Liver (tissue), 9 donors: ENCODE data around the gene LAMB1. TPM values are rescaled to one million over a fixed set of nuclear protein-coding genes. Genes with fewer than 3 reads are reported as not detected.

ENCODE experiments used
- DNase-seq: peaks from one replicate; pipeline ENCODE4 v3.0.0-alpha.2; 2017; ENCODE audit warnings: low spot score
- H3K27ac ChIP-seq, 2 donors: one replicate each; pipeline ENCODE4 v1.7.0; 2013; ENCODE audit warnings: inconsistent platforms in 2 of 2, low read length in 2 of 2, control low read depth in 1 of 2, low read depth in 1 of 2, mild to moderate bottlenecking in 1 of 2
- H3K27me3 ChIP-seq, 4 donors: one replicate each; pipeline versions ENCODE4 v1.6.1 to v1.7.0; 2013; ENCODE audit warnings: low read length in 3 of 4, inconsistent platforms in 1 of 4, mild to moderate bottlenecking in 1 of 4, moderate library complexity in 1 of 4; ENCODE audit not compliant: control insufficient read depth in 4 of 4, insufficient read depth in 4 of 4
- H3K36me3 ChIP-seq, 4 donors: one replicate each; pipeline versions ENCODE4 v1.6.1 to v1.7.0; 2013; ENCODE audit warnings: low read length in 3 of 4, mild to moderate bottlenecking in 3 of 4, low read depth in 1 of 4, moderate library complexity in 1 of 4; ENCODE audit not compliant: control insufficient read depth in 4 of 4, insufficient read depth in 3 of 4
- H3K4me1 ChIP-seq, 4 donors: one replicate each; pipeline versions ENCODE4 v1.6.1 to v1.7.0; 2013; ENCODE audit warnings: low read length in 3 of 4, mild to moderate bottlenecking in 3 of 4, moderate library complexity in 1 of 4; ENCODE audit not compliant: control insufficient read depth in 4 of 4, insufficient read depth in 4 of 4
- H3K4me3 ChIP-seq, 3 donors: one replicate each; pipeline versions ENCODE4 v1.6.1 to v1.7.0; 2013; ENCODE audit warnings: low read length in 3 of 3, control low read depth in 1 of 3, low read depth in 1 of 3, mild to moderate bottlenecking in 1 of 3
- H3K9ac ChIP-seq, 2 donors: one replicate each; pipeline ENCODE4 v1.7.0; 2013; ENCODE audit warnings: low read length in 2 of 2, mild to moderate bottlenecking in 2 of 2, moderate library complexity in 2 of 2, control low read depth in 1 of 2, low read depth in 1 of 2
- H3K9me3 ChIP-seq, 4 donors: one replicate each; pipeline versions ENCODE4 v1.6.1 to v1.7.0; 2013; ENCODE audit warnings: low read length in 3 of 4; ENCODE audit not compliant: control insufficient read depth in 4 of 4
- EGR1 ChIP-seq, 2 donors: IDR thresholded peaks; 2 replicates each; pipeline ENCODE4 v1.6.1; 2016 to 2018; ENCODE audit warnings: antibody characterized with exemption in 2 of 2, low read depth in 2 of 2
- FOXA1 ChIP-seq: IDR thresholded peaks from 2 replicates; pipeline ENCODE4 v1.6.1; 2016; ENCODE audit warnings: antibody characterized with exemption
- FOXA2 ChIP-seq: IDR thresholded peaks from 2 replicates; pipeline ENCODE4 v1.6.1; 2016; ENCODE audit warnings: antibody characterized with exemption
- GABPA ChIP-seq, 2 donors: IDR thresholded peaks in 1 of 2; conservative IDR thresholded peaks in 1 of 2; 2 replicates each; pipeline ENCODE4 v1.6.1; 2016; ENCODE audit warnings: antibody characterized with exemption in 2 of 2, mild to moderate bottlenecking in 1 of 2, moderate library complexity in 1 of 2
- HNF4G ChIP-seq: IDR thresholded peaks from 2 replicates; pipeline ENCODE4 v1.6.1; 2016; ENCODE audit warnings: antibody characterized with exemption
- JUND ChIP-seq, 2 donors: IDR thresholded peaks; 2 replicates each; pipeline ENCODE4 v1.6.1; 2016; ENCODE audit warnings: antibody characterized with exemption in 2 of 2
- NR2F2 ChIP-seq: IDR thresholded peaks from 2 replicates; pipeline ENCODE4 v1.6.1; 2016; ENCODE audit warnings: antibody characterized with exemption
- RAD21 ChIP-seq, 2 donors: IDR thresholded peaks; 2 replicates each; pipeline ENCODE4 v1.6.1; 2016; ENCODE audit warnings: antibody characterized with exemption in 2 of 2, mild to moderate bottlenecking in 2 of 2
- RXRA ChIP-seq, 2 donors: IDR thresholded peaks; 2 replicates each; pipeline ENCODE4 v1.6.1; 2017 to 2018; ENCODE audit warnings: antibody characterized with exemption in 2 of 2, mild to moderate bottlenecking in 1 of 2
- SP1 ChIP-seq: IDR thresholded peaks from 2 replicates; pipeline ENCODE4 v1.6.1; 2018; ENCODE audit warnings: antibody characterized with exemption, mild to moderate bottlenecking
- TAF1 ChIP-seq: conservative IDR thresholded peaks from 2 replicates; pipeline ENCODE4 v1.6.1; 2016; ENCODE audit warnings: antibody characterized with exemption, mild to moderate bottlenecking
- WGBS: extraction: QIAGEN DNeasy Blood & Tissue Kit; methylation state at CpG from one replicate; pipeline ENCODE4 v1.1.7; 2013; 5-methylcytosine and 5-hydroxymethylcytosine counted together
- polyA plus RNA-seq, 2 donors: library from polyadenylated mRNA; stranded (reverse) in 1 of 2; unstranded in 1 of 2; fragments of 200-250 nt in 1 of 2; fragments of >200 nt in 1 of 2; fragmentation: Nextera tagmentation in 1 of 2; extraction: Ambion mirVana in 1 of 2; gene quantifications; one replicate each; pipeline versions ENCODE4 v1.2.1 to v1.2.3, GENCODE V29; 2013 to 2015
- total RNA-seq, 2 donors: library from RNA; depleted of rRNA; stranded (reverse); fragments of >200 nt; gene quantifications; one replicate each; pipeline ENCODE4 v1.2.3, GENCODE V29; 2014
- TF ChIP-seq, protein P1 (sequence below): IDR thresholded peaks from 2 replicates; pipeline ENCODE4 v1.6.1; 2016; ENCODE audit warnings: antibody characterized with exemption
- TF ChIP-seq, protein P2 (sequence below): IDR thresholded peaks from 2 replicates; pipeline ENCODE4 v1.6.1; 2016; ENCODE audit warnings: antibody characterized with exemption, mild to moderate bottlenecking
- TF ChIP-seq, protein P3 (sequence below): fragments of 150-350 bp; IDR thresholded peaks from 2 replicates; pipeline ENCODE4 v1.5.1; 2017; ENCODE audit warnings: improper control_type of control experiment, low read depth, low read length; ENCODE audit not compliant: missing input control
- donor health status: healthy.
- donor health status: healthy.
- donor health status: healthy.
- donor health status: healthy.
- donor health status: healthy.

LAMB1 gene
- total and polyA plus RNA-seq, 4 donors, result 12.6 to 63.1 (median 25.8) TPM

DNA sequence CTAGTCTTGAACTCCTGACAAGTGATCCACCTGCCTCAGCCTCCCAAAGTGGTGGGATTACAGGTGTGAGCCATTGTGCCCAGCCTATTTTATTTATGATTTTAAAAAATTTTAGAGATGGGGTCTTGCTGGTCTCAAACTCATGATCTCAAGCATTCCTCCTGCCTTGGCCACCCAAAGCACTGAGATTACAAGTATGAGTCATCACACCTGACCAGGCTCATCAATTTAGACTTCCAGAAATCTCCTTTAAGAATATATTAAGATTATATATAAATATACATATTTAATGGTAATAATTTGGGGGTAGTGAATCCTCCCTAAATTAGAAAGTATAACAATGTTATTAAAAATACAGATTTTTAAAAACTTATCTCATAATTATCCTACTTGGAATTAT, 29.1 kb downstream of the LAMB1 start:
- Histone ChIP-seq H3K4me3 (no peak overlapping the region), H3K9ac (no peak overlapping the region), H3K4me1 (peaks cover 0 to 5% (median 0%) of the 10 kb centered on the region in 4 donors), H3K27ac (no peak overlapping the region), H3K27me3 (no peaks in the 10 kb centered on the region), H3K9me3 (no peaks in the 10 kb centered on the region), H3K36me3 (no peaks in the 10 kb centered on the region)
- no peak for DNase-seq
- TF ChIP-seq SP1 (no peak), HNF4G (no peak), RXRA (IDR thresholded peaks at IDR 0.05) (no peak), JUND (IDR thresholded peaks at IDR 0.05) (no peak), NR2F2 (no peak), GABPA (IDR thresholded peaks at IDR 0.05 in 1 of 2, conservative IDR thresholded peaks at IDR 0.05 in 1 of 2) (no peak), TAF1 (no peak), FOXA2 (no peak)
- TF ChIP-seq, protein P1, sequence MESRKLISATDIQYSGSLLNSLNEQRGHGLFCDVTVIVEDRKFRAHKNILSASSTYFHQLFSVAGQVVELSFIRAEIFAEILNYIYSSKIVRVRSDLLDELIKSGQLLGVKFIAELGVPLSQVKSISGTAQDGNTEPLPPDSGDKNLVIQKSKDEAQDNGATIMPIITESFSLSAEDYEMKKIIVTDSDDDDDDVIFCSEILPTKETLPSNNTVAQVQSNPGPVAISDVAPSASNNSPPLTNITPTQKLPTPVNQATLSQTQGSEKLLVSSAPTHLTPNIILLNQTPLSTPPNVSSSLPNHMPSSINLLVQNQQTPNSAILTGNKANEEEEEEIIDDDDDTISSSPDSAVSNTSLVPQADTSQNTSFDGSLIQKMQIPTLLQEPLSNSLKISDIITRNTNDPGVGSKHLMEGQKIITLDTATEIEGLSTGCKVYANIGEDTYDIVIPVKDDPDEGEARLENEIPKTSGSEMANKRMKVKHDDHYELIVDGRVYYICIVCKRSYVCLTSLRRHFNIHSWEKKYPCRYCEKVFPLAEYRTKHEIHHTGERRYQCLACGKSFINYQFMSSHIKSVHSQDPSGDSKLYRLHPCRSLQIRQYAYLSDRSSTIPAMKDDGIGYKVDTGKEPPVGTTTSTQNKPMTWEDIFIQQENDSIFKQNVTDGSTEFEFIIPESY, result no peak
- TF ChIP-seq, protein P2, sequence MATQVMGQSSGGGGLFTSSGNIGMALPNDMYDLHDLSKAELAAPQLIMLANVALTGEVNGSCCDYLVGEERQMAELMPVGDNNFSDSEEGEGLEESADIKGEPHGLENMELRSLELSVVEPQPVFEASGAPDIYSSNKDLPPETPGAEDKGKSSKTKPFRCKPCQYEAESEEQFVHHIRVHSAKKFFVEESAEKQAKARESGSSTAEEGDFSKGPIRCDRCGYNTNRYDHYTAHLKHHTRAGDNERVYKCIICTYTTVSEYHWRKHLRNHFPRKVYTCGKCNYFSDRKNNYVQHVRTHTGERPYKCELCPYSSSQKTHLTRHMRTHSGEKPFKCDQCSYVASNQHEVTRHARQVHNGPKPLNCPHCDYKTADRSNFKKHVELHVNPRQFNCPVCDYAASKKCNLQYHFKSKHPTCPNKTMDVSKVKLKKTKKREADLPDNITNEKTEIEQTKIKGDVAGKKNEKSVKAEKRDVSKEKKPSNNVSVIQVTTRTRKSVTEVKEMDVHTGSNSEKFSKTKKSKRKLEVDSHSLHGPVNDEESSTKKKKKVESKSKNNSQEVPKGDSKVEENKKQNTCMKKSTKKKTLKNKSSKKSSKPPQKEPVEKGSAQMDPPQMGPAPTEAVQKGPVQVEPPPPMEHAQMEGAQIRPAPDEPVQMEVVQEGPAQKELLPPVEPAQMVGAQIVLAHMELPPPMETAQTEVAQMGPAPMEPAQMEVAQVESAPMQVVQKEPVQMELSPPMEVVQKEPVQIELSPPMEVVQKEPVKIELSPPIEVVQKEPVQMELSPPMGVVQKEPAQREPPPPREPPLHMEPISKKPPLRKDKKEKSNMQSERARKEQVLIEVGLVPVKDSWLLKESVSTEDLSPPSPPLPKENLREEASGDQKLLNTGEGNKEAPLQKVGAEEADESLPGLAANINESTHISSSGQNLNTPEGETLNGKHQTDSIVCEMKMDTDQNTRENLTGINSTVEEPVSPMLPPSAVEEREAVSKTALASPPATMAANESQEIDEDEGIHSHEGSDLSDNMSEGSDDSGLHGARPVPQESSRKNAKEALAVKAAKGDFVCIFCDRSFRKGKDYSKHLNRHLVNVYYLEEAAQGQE, result no peak

DNA sequence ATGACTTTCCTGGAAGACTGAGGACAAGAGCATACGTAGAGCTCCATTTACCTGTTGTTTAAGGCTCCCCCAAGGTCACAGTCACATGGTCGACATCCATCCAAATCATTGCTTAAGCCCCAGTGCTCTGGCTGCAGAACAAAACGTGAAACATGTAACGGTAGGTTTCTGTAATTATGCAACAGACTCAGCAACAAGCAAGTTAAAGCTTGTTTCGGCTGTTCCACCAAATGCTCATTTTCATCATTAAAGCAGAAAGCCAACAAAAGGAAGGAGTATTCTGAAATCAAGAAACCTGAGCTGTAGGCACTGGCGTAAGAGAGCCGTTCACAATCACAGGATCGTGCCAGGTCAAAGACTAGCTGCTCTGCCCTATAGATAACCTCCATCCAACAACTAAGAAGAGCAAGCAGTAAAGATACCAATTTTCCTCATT, 30.0 kb downstream of the LAMB1 start:
- DNase-seq, result no peak
- Histone ChIP-seq H3K36me3 (no peaks in the 10 kb centered on the region), H3K27me3 (no peaks in the 10 kb centered on the region), H3K27ac (no peak overlapping the region), H3K4me1 (peaks cover 0 to 6% (median 0%) of the 10 kb centered on the region in 4 donors), H3K9me3 (no peaks in the 10 kb centered on the region), H3K4me3 (no peak overlapping the region), H3K9ac (no peak overlapping the region)
- TF ChIP-seq HNF4G (no peak), RXRA (IDR thresholded peaks at IDR 0.05) (peak in 1 of 2 donors; percentile 10)
- WGBS, result 73% methylated on average over 8 of the region's 8 CpGs

DNA sequence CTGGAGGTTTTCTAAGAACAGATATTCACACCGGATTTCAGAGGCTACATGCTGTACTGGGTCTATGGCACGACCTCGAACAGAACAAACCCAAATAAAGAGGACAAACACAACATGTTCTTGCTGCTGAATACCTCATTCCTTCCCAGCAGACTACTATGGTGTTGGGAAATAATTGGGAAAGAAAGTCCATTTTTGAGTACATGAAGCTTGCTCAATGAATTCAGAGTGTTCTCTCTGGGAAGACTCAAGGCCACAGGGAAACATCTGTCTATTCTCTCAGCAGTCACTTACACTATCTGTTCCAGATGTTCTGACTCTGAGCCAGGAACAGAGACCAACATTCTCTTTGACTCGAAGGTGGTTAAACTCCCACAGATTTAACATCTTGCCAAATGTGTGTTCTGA, 30.9 kb downstream of the LAMB1 start:
- no peak overlapping the region for H3K4me3 ChIP-seq
- no peak overlapping the region for H3K9ac ChIP-seq
- 29% methylated on average over 4 of the region's 4 CpGs for WGBS
- H3K9me3 ChIP-seq, result no peaks in the 10 kb centered on the region
- no peak for DNase-seq
- H3K27ac ChIP-seq, result peak overlapping the region in 1 of 2 donors; percentile 28
- H3K36me3 ChIP-seq, result no peaks in the 10 kb centered on the region
- H3K27me3 ChIP-seq, result no peaks in the 10 kb centered on the region
- H3K4me1 ChIP-seq, result peaks cover 0 to 9% (median under 1%) of the 10 kb centered on the region in 4 donors
- peak; percentile 91 for TF ChIP-seq SP1
- TF ChIP-seq, protein P2, result peak; percentile 71
- peak; percentile 60 for TF ChIP-seq FOXA2
- TF ChIP-seq RXRA (IDR thresholded peaks at IDR 0.05), result peak; percentile 84 to 89
- peak in 1 of 2 donors; percentile 7 for TF ChIP-seq EGR1 (IDR thresholded peaks at IDR 0.05; ENCODE audit: low read depth in 2 of 2)
- TF ChIP-seq RAD21 (IDR thresholded peaks at IDR 0.05), result peak; percentile 47 to 57
- TF ChIP-seq FOXA1, result no peak
- TF ChIP-seq, protein P1, result peak; percentile 65
- TF ChIP-seq NR2F2, result peak; percentile 90
- TF ChIP-seq HNF4G, result peak; percentile 83
- TF ChIP-seq, protein P3, sequence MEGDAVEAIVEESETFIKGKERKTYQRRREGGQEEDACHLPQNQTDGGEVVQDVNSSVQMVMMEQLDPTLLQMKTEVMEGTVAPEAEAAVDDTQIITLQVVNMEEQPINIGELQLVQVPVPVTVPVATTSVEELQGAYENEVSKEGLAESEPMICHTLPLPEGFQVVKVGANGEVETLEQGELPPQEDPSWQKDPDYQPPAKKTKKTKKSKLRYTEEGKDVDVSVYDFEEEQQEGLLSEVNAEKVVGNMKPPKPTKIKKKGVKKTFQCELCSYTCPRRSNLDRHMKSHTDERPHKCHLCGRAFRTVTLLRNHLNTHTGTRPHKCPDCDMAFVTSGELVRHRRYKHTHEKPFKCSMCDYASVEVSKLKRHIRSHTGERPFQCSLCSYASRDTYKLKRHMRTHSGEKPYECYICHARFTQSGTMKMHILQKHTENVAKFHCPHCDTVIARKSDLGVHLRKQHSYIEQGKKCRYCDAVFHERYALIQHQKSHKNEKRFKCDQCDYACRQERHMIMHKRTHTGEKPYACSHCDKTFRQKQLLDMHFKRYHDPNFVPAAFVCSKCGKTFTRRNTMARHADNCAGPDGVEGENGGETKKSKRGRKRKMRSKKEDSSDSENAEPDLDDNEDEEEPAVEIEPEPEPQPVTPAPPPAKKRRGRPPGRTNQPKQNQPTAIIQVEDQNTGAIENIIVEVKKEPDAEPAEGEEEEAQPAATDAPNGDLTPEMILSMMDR, result no peak
